HUES6 (cell line): ENCODE data around the gene ATXN7L1.
"Not testable (repeated sequence)": the region's sequence is repeated elsewhere in the genome, so short reads cannot be mapped to it uniquely, and the experiment has no call there.

Experiments used
- H3K27ac ChIP-seq: 2 replicates; pipeline ENCODE4 v1.7.0; 2013; ENCODE audit warnings: low read depth, mild to moderate bottlenecking, low read length, inconsistent platforms
- H3K27me3 ChIP-seq: 2 replicates; pipeline ENCODE4 v1.6.1; 2013; ENCODE audit warnings: low read length; ENCODE audit not compliant: control insufficient read depth, insufficient read depth
- H3K36me3 ChIP-seq: 2 replicates; pipeline ENCODE4 v1.6.1; 2013; ENCODE audit warnings: low read length; ENCODE audit not compliant: control insufficient read depth, insufficient read depth
- H3K4me1 ChIP-seq: 2 replicates; pipeline ENCODE4 v1.6.1; 2013; ENCODE audit warnings: low read length; ENCODE audit not compliant: control insufficient read depth, insufficient read depth
- H3K4me3 ChIP-seq: 2 replicates; pipeline ENCODE4 v1.5.1; 2013; ENCODE audit warnings: low read depth, low read length
- H3K9ac ChIP-seq: one replicate; pipeline ENCODE4 v1.6.1; 2013; ENCODE audit warnings: mild to moderate bottlenecking, low read length
- H3K9me3 ChIP-seq: 2 replicates; pipeline ENCODE4 v1.6.1; 2013; ENCODE audit warnings: low read depth, low read length; ENCODE audit not compliant: control insufficient read depth, insufficient read depth

The ATXN7L1 gene

GRCh38 chr7:105800442-105800841 lies 76.0 kb downstream of the ATXN7L1 start:
- H3K27ac ChIP-seq = no peak overlapping the region

GRCh38 chr7:105799677-105800076 lies 76.7 kb downstream of the ATXN7L1 start:
- no peak overlapping the region for H3K4me3 ChIP-seq
- H3K9ac ChIP-seq = no peak overlapping the region
- no peaks in the 10 kb centered on the region for H3K9me3 ChIP-seq
- no peaks in the 10 kb centered on the region for H3K27me3 ChIP-seq
- no peak overlapping the region for H3K27ac ChIP-seq
- no peaks in the 10 kb centered on the region for H3K36me3 ChIP-seq
- H3K4me1 ChIP-seq = peaks cover 42% of the 10 kb centered on the region

More at GRCh38 chr7:105800442-105800841, 76.0 kb downstream of the ATXN7L1 start:
- Histone ChIP-seq H3K27me3 (no peaks in the 10 kb centered on the region), H3K9ac (no peak overlapping the region), H3K9me3 (no peaks in the 10 kb centered on the region), H3K4me3 (no peak overlapping the region), H3K4me1 (peaks cover 41% of the 10 kb centered on the region), H3K36me3 (no peaks in the 10 kb centered on the region)

- Histone ChIP-seq H3K4me1 (peaks cover 42% of the 10 kb centered on the region), H3K36me3 (no peaks in the 10 kb centered on the region), H3K4me3 (no peak overlapping the region), H3K9ac (no peak overlapping the region), H3K9me3 (no peaks in the 10 kb centered on the region), H3K27me3 (no peaks in the 10 kb centered on the region), H3K27ac (no peak overlapping the region)
Observed at GRCh38 chr7:105799006-105799405, 77.4 kb downstream of the ATXN7L1 start.

GRCh38 chr7:105797652-105798051 lies 78.7 kb downstream of the ATXN7L1 start:
- Histone ChIP-seq H3K36me3 (no peaks in the 10 kb centered on the region), H3K4me3 (no peak overlapping the region), H3K9ac (no peak overlapping the region), H3K4me1 (peaks cover 35% of the 10 kb centered on the region), H3K9me3 (no peaks in the 10 kb centered on the region), H3K27ac (no peak overlapping the region), H3K27me3 (no peaks in the 10 kb centered on the region)

- no peaks in the 10 kb centered on the region for H3K27me3 ChIP-seq
- peaks cover 40% of the 10 kb centered on the region for H3K4me1 ChIP-seq
- no peak overlapping the region for H3K27ac ChIP-seq
- no peak overlapping the region for H3K4me3 ChIP-seq
- no peaks in the 10 kb centered on the region for H3K36me3 ChIP-seq
- H3K9ac ChIP-seq = no peak overlapping the region
- no peaks in the 10 kb centered on the region for H3K9me3 ChIP-seq
Observed at GRCh38 chr7:105796365-105796764, 80.0 kb downstream of the ATXN7L1 start.

GRCh38 chr7:105794741-105795729 lies 81.4 kb downstream of the ATXN7L1 start:
- Histone ChIP-seq H3K9ac (no peak overlapping the region), H3K9me3 (no peaks in the 10 kb centered on the region), H3K4me1 (peaks cover 41% of the 10 kb centered on the region), H3K27ac (no peak overlapping the region), H3K4me3 (no peak overlapping the region), H3K36me3 (no peaks in the 10 kb centered on the region), H3K27me3 (no peaks in the 10 kb centered on the region)

- H3K4me1 ChIP-seq = peaks cover 29% of the 10 kb centered on the region
- no peaks in the 10 kb centered on the region for H3K9me3 ChIP-seq
- H3K36me3 ChIP-seq = no peaks in the 10 kb centered on the region
- H3K27ac ChIP-seq = no peak overlapping the region
- no peaks in the 10 kb centered on the region for H3K27me3 ChIP-seq
- no peak overlapping the region for H3K9ac ChIP-seq
- no peak overlapping the region for H3K4me3 ChIP-seq
Observed at GRCh38 chr7:105792488-105793370, 83.7 kb downstream of the ATXN7L1 start.

- Histone ChIP-seq H3K27ac (no peak overlapping the region), H3K36me3 (peaks cover 2% of the 10 kb centered on the region; the same call in 1 of the 2 replicates), H3K4me3 (no peak overlapping the region), H3K9ac (no peak overlapping the region), H3K9me3 (no peaks in the 10 kb centered on the region), H3K27me3 (no peaks in the 10 kb centered on the region), H3K4me1 (peaks cover 29% of the 10 kb centered on the region)
Observed at GRCh38 chr7:105791926-105792325, 84.5 kb downstream of the ATXN7L1 start.

- H3K4me3 ChIP-seq = no peak overlapping the region
Observed at GRCh38 chr7:105790996-105791395, 85.4 kb downstream of the ATXN7L1 start.

GRCh38 chr7:105790452-105790851 lies 85.9 kb downstream of the ATXN7L1 start:
- not testable (repeated sequence) for H3K36me3 ChIP-seq

More at GRCh38 chr7:105790996-105791395, 85.4 kb downstream of the ATXN7L1 start:
- no peaks in the 10 kb centered on the region for H3K9me3 ChIP-seq
- H3K36me3 ChIP-seq = peaks cover 2% of the 10 kb centered on the region; the same call in 1 of the 2 replicates
- no peak overlapping the region for H3K27ac ChIP-seq
- peaks cover 29% of the 10 kb centered on the region for H3K4me1 ChIP-seq
- no peak overlapping the region for H3K9ac ChIP-seq
- no peaks in the 10 kb centered on the region for H3K27me3 ChIP-seq

More at GRCh38 chr7:105790452-105790851, 85.9 kb downstream of the ATXN7L1 start:
- not testable (repeated sequence) for H3K27ac ChIP-seq, H3K27me3 ChIP-seq, H3K4me3 ChIP-seq, H3K9ac ChIP-seq, H3K9me3 ChIP-seq
- peaks cover 29% of the 10 kb centered on the region for H3K4me1 ChIP-seq
